ENCODE results near the gene FN3K. TPM values are rescaled to one million over a fixed set of nuclear protein-coding genes. Genes with fewer than 3 reads are reported as not detected.

FN3K gene
- total and polyA plus RNA-seq, 2 of the 8 experiments (the other 6 are each of a cell fraction or from before 2014, with no cell fraction given) = 0.88 to 14.2 TPM

- DNase-seq (ENCODE audit: low read depth in 1 of 2, low spot score in 2 of 2) = no peak
- Histone ChIP-seq H3K36me3 (ENCODE audit: control insufficient read depth in 2 of 4, insufficient read depth in 4 of 4, low read length in 3 of 4) (no peaks in the 10 kb centered on the region), H4K20me1 (replicated peaks in 1 of 2; ENCODE audit: control insufficient read depth in 1 of 2, insufficient read depth in 2 of 2, low read length in 2 of 2) (no peaks in the 10 kb centered on the region), H2BK12ac (ENCODE audit: low read depth, low read length) (no peak overlapping the region), H2BK15ac (ENCODE audit: low read length) (no peak overlapping the region), H3K4ac (replicated peaks; ENCODE audit: insufficient read length, low read depth, low read length) (no peak overlapping the region), H3K4me3 (ENCODE audit: extremely low read depth in 1 of 4, insufficient read depth in 2 of 4, low read depth in 3 of 4, low read length in 4 of 4) (no peak overlapping the region), H3K9ac (replicated peaks in 1 of 4; ENCODE audit: extremely low read depth in 1 of 4, low read depth in 3 of 4, low read length in 3 of 4) (no peak overlapping the region; a peak in 1 of 7 replicates), H4K8ac (ENCODE audit: extremely low read depth, insufficient read depth, low read length) (no peak overlapping the region; the same call in 1 of the 2 replicates), H3K14ac (ENCODE audit: insufficient read length) (no peak overlapping the region), H3K4me2 (ENCODE audit: insufficient read depth in 1 of 2, low read depth in 2 of 2, low read length in 2 of 2) (no peak overlapping the region), H3K23ac (ENCODE audit: insufficient read length) (no peak overlapping the region), H2BK20ac (ENCODE audit: low read length) (no peak overlapping the region), H3K27ac (ENCODE audit: low read depth, low read length) (no peak overlapping the region), H3K79me1 (ENCODE audit: low read depth, low read length) (no peaks in the 10 kb centered on the region), H3K9me3 (ENCODE audit: insufficient read depth in 2 of 2, low read depth in 1 of 2, low read length in 1 of 2) (no peaks in the 10 kb centered on the region), H4K5ac (ENCODE audit: insufficient read length, low read depth, low read length) (no peak overlapping the region), H2AK5ac (ENCODE audit: low read depth, low read length) (no peak overlapping the region), H3K56ac (replicated peaks; ENCODE audit: insufficient read length, low read depth, low read length) (no peak overlapping the region), H3K23me2 (ENCODE audit: low read depth, low read length) (no peaks in the 10 kb centered on the region), H2BK120ac (replicated peaks; ENCODE audit: low read depth, low read length) (no peak overlapping the region), H3K79me2 (ENCODE audit: control insufficient read depth in 1 of 2, insufficient read depth in 2 of 2, low read length in 2 of 2) (no peaks in the 10 kb centered on the region), H4K91ac (replicated peaks; ENCODE audit: insufficient read length, low read length) (no peak overlapping the region), H3K18ac (ENCODE audit: extremely low read depth, low read length) (no peak overlapping the region), H3K27me3 (replicated peaks in 1 of 4; ENCODE audit: control insufficient read depth in 3 of 4, extremely low read depth in 1 of 4, insufficient read depth in 3 of 4, low read length in 3 of 4) (no peaks in the 10 kb centered on the region), H3K4me1 (replicated peaks in 1 of 4; ENCODE audit: control insufficient read depth in 3 of 4, insufficient read depth in 4 of 4, low read length in 3 of 4) (no peaks in the 10 kb centered on the region), H2AFZ (ENCODE audit: low read length) (no peak overlapping the region), H2BK5ac (ENCODE audit: low read depth, low read length) (no peak overlapping the region)
- TF ChIP-seq CHD1 (IDR thresholded peaks at IDR 0.05; ENCODE audit: low read depth, low read length) = no peak
- TF ChIP-seq HDAC6 (IDR thresholded peaks at IDR 0.05; ENCODE audit: low read depth, low read length) = no peak
- no peak for TF ChIP-seq RXRA (IDR thresholded peaks at IDR 0.05; ENCODE audit: insufficient read depth, low read depth, low read length)
- no peak for TF ChIP-seq NRF1 (IDR thresholded peaks at IDR 0.05; ENCODE audit: low read depth, low read length)
- ChIA-PET CTCF (ENCODE audit: partially characterized antibody) (no interaction called here), POLR2A (ENCODE audit: partially characterized antibody) (no interaction called here)
- 88% methylated on average over 18 of the region's 18 CpGs; no CpG with 5 or more reads in 1 of the 2 experiments for WGBS, 2 experiments (ENCODE audit: extremely low coverage in 1 of 2, insufficient coverage in 1 of 2, insufficient read length in 1 of 2, insufficient replicate concordance in 2 of 2, low coverage in 1 of 2, low lambda C conversion rate in 2 of 2, missing lambda C conversion rate in 1 of 2)
- FAIRE-seq = no peak
Observed at GRCh38 chr17:82705756-82706155, 29.7 kb upstream of the FN3K start.

Data from H1 (cell line).